CD4-positive, alpha-beta memory T cell (primary cell): ENCODE measurements around the gene SLC26A8. TPM values are rescaled to one million over a fixed set of nuclear protein-coding genes. Genes with fewer than 3 reads are reported as not detected.

ENCODE experiments used
- CTCF ChIA-PET: fragments of 350-600 bp; sonication (Branson Sonifier 250); formaldehyde crosslinking; loops from one replicate; lab custom pipeline; 2021; ENCODE audit warnings: inconsistent platforms; ENCODE audit not compliant: partially characterized antibody; lab: Charles Lee
- POLR2A ChIA-PET: fragments of 350-600 bp; sonication (Branson Sonifier 250); formaldehyde crosslinking; loops from one replicate; lab custom pipeline; 2021; ENCODE audit not compliant: partially characterized antibody; lab: Charles Lee
- DNase-seq, 5 donors: peaks; one replicate each; pipeline versions ENCODE4 v3.0.0 to v3.0.0-alpha.2; 2020 to 2022; ENCODE audit warnings: mixed read lengths in 1 of 5
- H3K27ac ChIP-seq: one replicate; pipeline ENCODE4 v1.7.0; 2013; ENCODE audit warnings: low read depth, low read length
- H3K27me3 ChIP-seq: 2 replicates; pipeline ENCODE4 v1.7.0; 2013; ENCODE audit warnings: mild to moderate bottlenecking, low read length, moderate library complexity; ENCODE audit not compliant: insufficient read depth
- H3K36me3 ChIP-seq: 2 replicates; pipeline ENCODE4 v1.7.0; 2013; ENCODE audit warnings: mild to moderate bottlenecking, low read length, moderate library complexity; ENCODE audit not compliant: insufficient read depth
- H3K4me1 ChIP-seq: 2 replicates; pipeline ENCODE4 v1.7.0; 2013; ENCODE audit warnings: mild to moderate bottlenecking, low read length, moderate library complexity; ENCODE audit not compliant: insufficient read depth
- H3K4me3 ChIP-seq, 2 donors: one replicate each; pipeline ENCODE4 v1.7.0; 2013; ENCODE audit warnings: low read length in 2 of 2, mild to moderate bottlenecking in 1 of 2
- H3K9me3 ChIP-seq, 2 donors: one replicate each; pipeline ENCODE4 v1.7.0; 2013; ENCODE audit warnings: low read length in 2 of 2, control low read depth in 1 of 2; ENCODE audit not compliant: control insufficient read depth in 1 of 2
- H3K27ac Mint-ChIP-seq, 7 donors: one replicate each; pipeline ENCODE4 v1.8.0; 2020 to 2021; ENCODE audit warnings: mixed read lengths in 7 of 7, mild to moderate bottlenecking in 6 of 7, inconsistent platforms in 3 of 7, moderate library complexity in 3 of 7
- H3K27me3 Mint-ChIP-seq, 2 donors: one replicate each; pipeline ENCODE4 v1.8.0; 2020 to 2021; ENCODE audit warnings: mixed read lengths in 2 of 2
- H3K36me3 Mint-ChIP-seq, 2 donors: one replicate each; pipeline ENCODE4 v1.8.0; 2020 to 2021; ENCODE audit warnings: mixed read lengths in 2 of 2, inconsistent platforms in 1 of 2, mild to moderate bottlenecking in 1 of 2
- H3K4me1 Mint-ChIP-seq, 4 donors: one replicate each; pipeline ENCODE4 v1.8.0; 2020 to 2021; ENCODE audit warnings: mixed read lengths in 4 of 4, mild to moderate bottlenecking in 1 of 4
- H3K4me3 Mint-ChIP-seq, 8 donors: one replicate each; pipeline ENCODE4 v1.8.0; 2020 to 2021; ENCODE audit warnings: mixed read lengths in 8 of 8, mild to moderate bottlenecking in 7 of 8, moderate library complexity in 6 of 8, inconsistent platforms in 3 of 8
- H3K9me3 Mint-ChIP-seq, 8 donors: one replicate each; pipeline ENCODE4 v1.8.0; 2020 to 2021; ENCODE audit warnings: mixed read lengths in 8 of 8, mild to moderate bottlenecking in 5 of 8, inconsistent platforms in 3 of 8, moderate library complexity in 1 of 8
- intact Hi-C: fragments of 100-400 bp; cut with micrococcal nuclease; formaldehyde crosslinking; loops from one replicate; pipeline ENCODE4 v1.15.1; 2023
- polyA plus RNA-seq, 2 donors: library from polyadenylated mRNA; unstranded; fragments of 300-500 nt; fragmentation: Illumina TruSeq; gene quantifications; one replicate each; pipeline ENCODE4 v1.2.3, GENCODE V29; 2021
- total RNA-seq, 2 experiments: library from RNA; stranded (reverse); gene quantifications; one replicate each; pipeline ENCODE4 v1.2.3, GENCODE V29; 2021

Gene SLC26A8
- total and polyA plus RNA-seq, 4 experiments from 2014 or later: 0.09 TPM; not detected in 3

GRCh38 chr6:35931120-35931561 lies 93.3 kb downstream of the SLC26A8 start:
- Histone ChIP-seq H3K4me3 (no peak overlapping the region), H3K27me3 (no peaks in the 10 kb centered on the region), H3K4me1 (no peaks in the 10 kb centered on the region), H3K36me3 (no peaks in the 10 kb centered on the region), H3K27ac (no peak overlapping the region), H3K9me3 (no peaks in the 10 kb centered on the region)
- CTCF ChIA-PET: no interaction called here
- H3K36me3 Mint-ChIP-seq: no peaks in the 10 kb centered on the region
- no peak overlapping the region for H3K4me3 Mint-ChIP-seq
- no peak overlapping the region for H3K27ac Mint-ChIP-seq
- no peaks in the 10 kb centered on the region for H3K9me3 Mint-ChIP-seq
- intact Hi-C loops: no loop called here
- H3K27me3 Mint-ChIP-seq: peaks cover 1 to 4% of the 10 kb centered on the region in 2 donors
- no peak for DNase-seq
- H3K4me1 Mint-ChIP-seq: no peaks in the 10 kb centered on the region
- POLR2A ChIA-PET: interaction anchor here (0.8 kb wide), 1 partner anchor 11 kb away, joined by 4 read pairs; no protein-coding TSS in a partner anchor

- intact Hi-C loops: no loop called here
- Mint-ChIP-seq H3K27me3 (peaks cover 0 to under 1% of the 10 kb centered on the region in 2 donors), H3K4me3 (no peak overlapping the region), H3K27ac (no peak overlapping the region), H3K36me3 (no peaks in the 10 kb centered on the region), H3K4me1 (no peaks in the 10 kb centered on the region), H3K9me3 (no peaks in the 10 kb centered on the region)
- DNase-seq: no peak
- Histone ChIP-seq H3K27ac (no peak overlapping the region), H3K27me3 (no peaks in the 10 kb centered on the region), H3K4me3 (no peak overlapping the region), H3K4me1 (no peaks in the 10 kb centered on the region), H3K9me3 (no peaks in the 10 kb centered on the region), H3K36me3 (no peaks in the 10 kb centered on the region)
- CTCF ChIA-PET: interaction anchor here (2.1 kb wide), 1 partner anchor 10 kb away, joined by 7 read pairs; no protein-coding TSS in a partner anchor
- POLR2A ChIA-PET: no interaction called here
These were observed 94.8 kb downstream of the SLC26A8 start for GRCh38 chr6:35929601-35930000.

- Mint-ChIP-seq H3K27me3 (no peaks in the 10 kb centered on the region), H3K4me3 (no peak overlapping the region), H3K9me3 (no peaks in the 10 kb centered on the region), H3K4me1 (peaks cover 0 to 8% (median 3%) of the 10 kb centered on the region in 4 donors), H3K27ac (peak overlapping the region in 2 of 7 donors; percentile 22 to 31), H3K36me3 (no peaks in the 10 kb centered on the region)
- Histone ChIP-seq H3K4me1 (peaks cover 5% of the 10 kb centered on the region), H3K36me3 (no peaks in the 10 kb centered on the region), H3K27ac (no peak overlapping the region), H3K4me3 (no peak overlapping the region), H3K9me3 (no peaks in the 10 kb centered on the region), H3K27me3 (no peaks in the 10 kb centered on the region)
- CTCF ChIA-PET: interaction anchor here (0.9 to 1.3 kb wide), 2 partner anchors 10 to 414 kb away, joined by 3 to 4 read pairs; no protein-coding TSS in a partner anchor
- intact Hi-C loops: no loop called here
- DNase-seq: no peak
- POLR2A ChIA-PET: no interaction called here
These were observed 97.8 kb downstream of the SLC26A8 start for GRCh38 chr6:35926509-35927215.

GRCh38 chr6:35925961-35926360 lies 98.5 kb downstream of the SLC26A8 start:
- Mint-ChIP-seq H3K9me3 (no peaks in the 10 kb centered on the region), H3K27me3 (no peaks in the 10 kb centered on the region), H3K27ac (no peak overlapping the region), H3K36me3 (peaks cover 0 to 2% of the 10 kb centered on the region in 2 donors), H3K4me3 (no peak overlapping the region), H3K4me1 (peaks cover 4 to 13% (median 5%) of the 10 kb centered on the region in 4 donors)
- Histone ChIP-seq H3K27ac (no peak overlapping the region), H3K36me3 (no peaks in the 10 kb centered on the region), H3K9me3 (no peaks in the 10 kb centered on the region), H3K4me3 (no peak overlapping the region), H3K27me3 (no peaks in the 10 kb centered on the region), H3K4me1 (peaks cover 10% of the 10 kb centered on the region)
- intact Hi-C loops: no loop called here
- no peak for DNase-seq
- CTCF ChIA-PET: interaction anchor here (0.9 to 1.3 kb wide), 2 partner anchors 9 to 415 kb away, joined by 3 to 4 read pairs; no protein-coding TSS in a partner anchor
- POLR2A ChIA-PET: interaction anchor here (0.6 kb wide), 1 partner anchor 1387 kb away, joined by 3 read pairs; no protein-coding TSS in a partner anchor

GRCh38 chr6:35924146-35924545 lies 100.3 kb downstream of the SLC26A8 start:
- Histone ChIP-seq H3K36me3 (no peaks in the 10 kb centered on the region), H3K9me3 (no peaks in the 10 kb centered on the region), H3K27me3 (no peaks in the 10 kb centered on the region), H3K27ac (no peak overlapping the region), H3K4me3 (no peak overlapping the region), H3K4me1 (peaks cover 17% of the 10 kb centered on the region)
- Mint-ChIP-seq H3K4me3 (no peak overlapping the region), H3K36me3 (peaks cover 0 to 10% of the 10 kb centered on the region in 2 donors), H3K27ac (no peak overlapping the region), H3K27me3 (no peaks in the 10 kb centered on the region), H3K4me1 (peaks cover 10 to 21% (median 14%) of the 10 kb centered on the region in 4 donors), H3K9me3 (no peaks in the 10 kb centered on the region)
- intact Hi-C loops: no loop called here
- CTCF ChIA-PET: no interaction called here
- DNase-seq: no peak
- POLR2A ChIA-PET: no interaction called here

- Histone ChIP-seq H3K9me3 (no peaks in the 10 kb centered on the region), H3K27ac (no peak overlapping the region), H3K36me3 (no peaks in the 10 kb centered on the region), H3K4me3 (no peak overlapping the region), H3K27me3 (no peaks in the 10 kb centered on the region), H3K4me1 (peaks cover 37% of the 10 kb centered on the region)
- intact Hi-C loops: no loop called here
- CTCF ChIA-PET: no interaction called here
- POLR2A ChIA-PET: no interaction called here
- H3K27me3 Mint-ChIP-seq: no peaks in the 10 kb centered on the region
- peak overlapping the region in 1 of 7 donors; percentile 80 for H3K27ac Mint-ChIP-seq
- H3K36me3 Mint-ChIP-seq: peaks cover 0 to 13% of the 10 kb centered on the region in 2 donors
- H3K9me3 Mint-ChIP-seq: no peaks in the 10 kb centered on the region
- H3K4me3 Mint-ChIP-seq: peak overlapping the region in 6 of 8 donors; percentile 88 to 92 (median 90)
- H3K4me1 Mint-ChIP-seq: peaks cover 24 to 41% (median 31%) of the 10 kb centered on the region in 4 donors
- no peak for DNase-seq
These were observed 102.3 kb downstream of the SLC26A8 start for GRCh38 chr6:35922139-35922554.
